Muscle of arm (tissue), 12 donors: ENCODE measurements around the gene XRN2. TPM values are rescaled to one million over a fixed set of nuclear protein-coding genes. Genes with fewer than 3 reads are reported as not detected.
A peak's percentile ranks its signal among the peaks of the same experiment; 100 is the strongest.

Experiments used
- DNase-seq: peaks from one replicate; pipeline ENCODE4 v3.0.0-alpha.2; 2013
- polyA plus RNA-seq, 12 donors: library from polyadenylated mRNA; unstranded; fragments of 120-200 nt; gene quantifications; one replicate each; pipeline ENCODE4 v1.2.1, GENCODE V29; 2013; ENCODE audit not compliant: insufficient read length in 12 of 12

Gene XRN2
- polyA plus RNA-seq, 12 donors, result 39.9 to 124 (median 49.5) TPM

- DNase-seq, result no peak
Measured at GRCh38 chr20:21381619-21382018, 78.5 kb downstream of the XRN2 start.

DNA sequence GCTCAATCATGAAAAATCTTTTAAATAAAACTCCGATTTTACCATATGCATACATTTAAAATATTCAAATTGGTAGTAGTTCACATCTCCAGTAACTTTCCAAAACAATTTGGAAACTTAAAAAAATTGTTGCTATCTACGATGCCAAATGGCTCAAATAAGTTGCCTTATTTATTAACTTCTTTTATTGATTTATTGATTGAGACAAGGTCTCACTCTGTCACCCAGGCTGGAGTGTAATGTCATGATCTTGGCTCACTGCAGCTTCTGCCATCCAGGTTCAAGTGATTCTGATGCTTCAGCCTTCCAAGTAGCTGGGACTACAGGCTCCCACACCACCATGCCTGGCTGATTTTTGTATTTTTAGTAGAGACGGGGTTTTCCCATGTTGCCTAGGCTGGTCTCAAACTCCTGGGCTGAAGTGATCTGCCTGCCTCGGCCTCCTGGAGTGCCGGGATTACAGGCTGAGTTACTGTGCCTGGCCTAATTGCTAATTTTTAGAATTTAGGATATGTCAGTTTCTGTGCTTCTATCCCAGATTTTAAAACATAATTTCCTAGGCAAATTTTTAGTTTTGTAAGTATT is 81.3 kb downstream of the XRN2 start:
- DNase-seq, result no peak

GRCh38 chr20:21386111-21386510 is 83.0 kb downstream of the XRN2 start:
- DNase-seq, result no peak

GRCh38 chr20:21387528-21387927 is 84.4 kb downstream of the XRN2 start:
- DNase-seq, result no peak

- no peak for DNase-seq
Measured at GRCh38 chr20:21388566-21388965, 85.4 kb downstream of the XRN2 start.

DNA sequence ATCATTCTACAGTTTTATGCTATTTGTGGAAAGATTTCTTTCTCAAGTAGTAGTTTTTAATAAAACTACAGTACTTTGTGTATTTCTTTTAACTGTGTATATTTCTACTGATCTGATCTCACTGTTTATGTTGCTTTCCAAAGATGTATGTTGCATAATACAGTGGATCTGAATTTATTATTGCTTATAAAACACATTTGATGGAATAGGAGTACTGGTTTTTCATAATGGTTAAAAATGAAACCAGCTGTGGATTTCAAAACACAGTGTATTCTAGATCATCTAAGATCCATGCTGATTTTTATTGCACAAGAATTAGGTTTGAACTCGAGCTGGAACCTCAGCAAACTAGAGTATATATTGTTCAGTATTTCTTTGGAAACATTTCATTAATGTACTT is 86.2 kb downstream of the XRN2 start:
- DNase-seq, result no peak

- DNase-seq, result no peak
Measured at GRCh38 chr20:21390768-21391167, 87.6 kb downstream of the XRN2 start.

GRCh38 chr20:21391185-21391971 is 88.2 kb downstream of the XRN2 start:
- DNase-seq, result no peak

DNA sequence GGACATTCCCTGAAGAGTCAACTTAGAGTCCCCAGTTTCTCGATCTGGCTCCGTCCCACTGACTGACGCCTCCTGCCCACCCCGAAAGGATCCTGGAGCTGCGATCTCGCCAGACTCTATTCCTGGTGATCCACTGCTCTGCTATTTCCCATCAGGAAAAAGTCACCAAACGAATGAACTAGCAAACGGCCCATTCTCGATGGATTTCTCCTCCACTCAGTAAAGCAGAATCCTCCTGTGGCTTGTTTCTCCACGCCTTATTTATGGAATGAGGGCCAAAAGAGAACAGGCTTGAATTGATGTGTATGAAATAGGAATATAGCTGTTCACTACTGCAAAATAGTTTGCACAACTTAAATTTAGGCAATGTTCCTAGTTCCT is 88.8 kb downstream of the XRN2 start:
- DNase-seq, result peak; percentile 20

- DNase-seq, result no peak
Measured at GRCh38 chr20:21393166-21393565, 90.0 kb downstream of the XRN2 start.

- peak; percentile 11 for DNase-seq
Measured at GRCh38 chr20:21393816-21394519, 90.8 kb downstream of the XRN2 start.

- peak; percentile 15 for DNase-seq
Measured at GRCh38 chr20:21394551-21394950, 91.4 kb downstream of the XRN2 start.

GRCh38 chr20:21395051-21395665 is 92.0 kb downstream of the XRN2 start:
- DNase-seq, result peak; percentile 17

GRCh38 chr20:21395666-21396598 is 92.8 kb downstream of the XRN2 start:
- peak; percentile 17 for DNase-seq

- no peak for DNase-seq
Measured at GRCh38 chr20:21396599-21397340, 93.6 kb downstream of the XRN2 start.

DNA sequence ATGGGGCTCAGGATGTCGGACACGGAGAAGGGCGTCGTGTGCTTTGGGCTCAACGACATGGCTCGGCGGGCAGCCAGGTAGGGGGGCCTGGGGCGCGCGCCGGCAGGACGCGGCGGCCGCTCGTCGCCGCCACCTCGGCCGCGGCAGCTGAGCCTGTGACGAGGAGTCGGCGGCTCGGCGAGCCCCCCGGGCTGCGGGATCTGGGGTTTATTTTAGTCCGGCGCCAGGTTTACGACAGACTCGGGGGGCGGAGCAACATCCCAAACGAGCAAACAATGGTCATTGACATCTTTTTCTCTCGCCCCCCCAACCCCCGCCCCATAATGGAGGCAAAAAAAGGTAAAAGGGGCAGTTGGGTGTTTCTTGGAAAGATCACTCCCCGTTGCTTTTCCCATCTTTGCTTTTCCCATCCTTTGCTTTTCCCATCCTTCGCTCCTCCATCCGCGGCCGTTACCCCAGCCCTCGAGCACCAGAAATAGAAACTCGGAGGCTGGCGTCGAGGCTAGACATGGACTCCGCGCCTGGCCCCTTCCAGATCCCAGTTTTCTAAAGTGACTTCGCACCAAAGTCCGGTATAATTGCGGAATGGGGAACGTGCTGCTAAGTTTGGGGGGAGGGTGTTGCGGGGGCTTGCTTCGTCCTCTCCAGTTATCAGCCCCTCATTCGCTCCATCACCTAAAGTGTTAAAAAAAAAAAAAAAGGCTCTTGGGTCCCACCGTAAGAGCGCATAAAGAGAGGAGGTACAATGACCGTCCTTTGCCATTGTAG is 94.4 kb downstream of the XRN2 start, which contains the start of gene NKX2-4:
NKX2-4 (minus strand) TSS at position 186 of the 768 bp plus-strand sequence; CDS start at position 59, 127 bp downstream.
- no peak for DNase-seq

DNA sequence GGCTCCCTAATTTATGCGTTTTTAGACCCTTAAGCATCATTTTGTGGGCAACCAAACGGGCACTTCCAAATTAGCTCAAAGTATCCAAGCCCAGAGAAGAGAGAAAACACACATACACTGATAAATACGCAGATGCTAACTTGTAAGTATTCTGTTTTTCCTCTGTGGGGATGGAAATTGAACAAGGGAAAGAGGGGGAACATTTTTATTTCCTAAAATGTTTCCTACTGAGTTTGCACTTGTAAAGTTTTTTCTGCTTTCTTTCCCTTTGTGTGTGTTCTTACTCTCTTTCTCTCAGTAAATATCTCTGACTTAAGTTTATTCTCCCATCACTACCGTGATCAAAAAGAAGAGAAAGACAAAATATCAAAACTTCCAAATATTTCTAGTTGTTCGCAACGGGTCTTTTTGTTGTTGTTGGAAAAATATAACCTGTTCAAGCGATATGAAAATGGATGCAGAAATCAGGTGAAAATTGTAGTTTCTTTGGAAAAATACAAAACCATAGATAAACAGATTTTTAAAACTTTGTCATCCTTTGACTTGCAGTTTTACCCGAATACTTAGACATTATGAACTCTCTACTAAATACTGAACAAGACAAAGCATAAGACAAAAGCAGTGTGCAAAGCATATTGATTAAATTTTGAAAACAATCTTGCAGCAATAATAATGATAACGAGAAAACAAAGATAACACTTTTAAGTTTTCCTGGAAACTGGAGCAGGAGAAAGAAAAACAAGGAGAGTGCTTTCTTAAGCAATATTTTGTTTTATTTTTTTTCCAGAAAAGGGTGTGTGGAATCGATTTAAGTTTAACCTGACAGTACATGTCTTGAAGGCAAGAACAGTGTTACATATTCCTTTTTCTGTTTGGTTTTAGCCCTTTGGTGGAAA is 95.2 kb downstream of the XRN2 start:
- DNase-seq, result peak; percentile 18

- peak; percentile 23 for DNase-seq
Measured at GRCh38 chr20:21399005-21399475, 95.9 kb downstream of the XRN2 start.
